ENCODE measurements around the gene ATF4. TPM values are rescaled to one million over a fixed set of nuclear protein-coding genes. Genes with fewer than 3 reads are reported as not detected.

ATF4 gene
- total RNA-seq, 1 experiment from 2014 or later: 608 TPM

GRCh38 chr22:39535357-39535725 lies 15.0 kb downstream of the ATF4 start:
- H3K27ac ChIP-seq (ENCODE audit: low read depth, low read length): no peak overlapping the region; the same call in 1 of the 2 replicates
- POLR2A ChIA-PET: interaction anchor here (0.8 to 1.1 kb wide), 2 partner anchors 15 to 812 kb away, joined by 3 read pairs; partner anchors contain the start of gene ATF4

More at GRCh38 chr22:39535357-39535725, 15.0 kb downstream of the ATF4 start:
- ChIA-PET CTCF (interaction anchor here (0.8 to 2.9 kb wide), 7 partner anchors 9 to 811 kb away, joined by 3 to 20 read pairs (median 3); partner anchors contain the start of gene CACNA1I), RAD21 (ENCODE audit: low non-redundant PET in 1 of 2, low total read pairs in 2 of 2, uncharacterized antibody in 2 of 2, unreplicated experiment in 2 of 2) (interaction anchor here in 1 of 2 experiments (1.5 kb wide), 1 partner anchor 489 kb away, joined by 4 read pairs; no protein-coding TSS in a partner anchor)
- Histone ChIP-seq H3K4me2 (ENCODE audit: low read length) (peak overlapping the region; percentile 72; the same call in 1 of the 2 replicates), H3K9ac (ENCODE audit: low read length) (no peak overlapping the region), H3K36me3 (ENCODE audit: control insufficient read depth in 1 of 2, insufficient read depth in 2 of 2, low read length in 2 of 2) (peaks cover 0 to 6% of the 10 kb centered on the region in 2 experiments; a peak in 1 of 4 replicates), H3K4me3 (replicated peaks in 1 of 2; ENCODE audit: low read depth in 1 of 2, low read length in 2 of 2) (no peak overlapping the region), H4K20me1 (ENCODE audit: insufficient read depth) (no peaks in the 10 kb centered on the region), H3K9me3 (ENCODE audit: control insufficient read depth in 1 of 2, insufficient read depth in 1 of 2, low read depth in 1 of 2, low read length in 2 of 2) (no peaks in the 10 kb centered on the region), H3K4me1 (ENCODE audit: control insufficient read depth in 1 of 2, insufficient read depth in 2 of 2, low read length in 2 of 2) (peaks cover 29 to 41% of the 10 kb centered on the region in 2 experiments), H3K79me2 (ENCODE audit: insufficient read depth, low read length) (peaks cover 22% of the 10 kb centered on the region), H2AFZ (ENCODE audit: low read depth, low read length, poor library complexity, severe bottlenecking) (no peak overlapping the region), H3K27me3 (ENCODE audit: insufficient read depth, low read length) (no peaks in the 10 kb centered on the region), H3K9me2 (ENCODE audit: insufficient read depth) (no peaks in the 10 kb centered on the region)
- ATAC-seq (no peak), DNase-seq (ENCODE audit: low read depth, low spot score) (no peak)
- TF ChIP-seq CTCF (IDR thresholded peaks at IDR 0.05 in 2 of 3, conservative IDR thresholded peaks at IDR 0.05 in 1 of 3; ENCODE audit: borderline replicate concordance in 1 of 3, insufficient read depth in 1 of 3, low read depth in 2 of 3, low read length in 2 of 3) (no peak), TCF7L2 (IDR thresholded peaks at IDR 0.05; ENCODE audit: borderline replicate concordance, extremely low read depth, insufficient read depth, insufficient read length) (no peak), POLR2AphosphoS5 (IDR thresholded peaks at IDR 0.05; ENCODE audit: low read depth, low read length) (no peak), ELF1 (IDR thresholded peaks at IDR 0.05; ENCODE audit: borderline replicate concordance, low read depth) (no peak), SIN3A (IDR thresholded peaks at IDR 0.05; ENCODE audit: low read depth) (no peak), FOSL1 (IDR thresholded peaks at IDR 0.05; ENCODE audit: low read depth) (no peak), POLR2A (IDR thresholded peaks at IDR 0.05; ENCODE audit: borderline replicate concordance, extremely low read depth, insufficient read depth, insufficient read length) (no peak), EZH2phosphoT487 (IDR thresholded peaks at IDR 0.05; ENCODE audit: borderline replicate concordance) (no peak), CBX3 (IDR thresholded peaks at IDR 0.05; ENCODE audit: low read depth) (no peak), RAD21 (IDR thresholded peaks at IDR 0.05; ENCODE audit: low read depth) (no peak)
- TF ChIP-seq, protein P1, sequence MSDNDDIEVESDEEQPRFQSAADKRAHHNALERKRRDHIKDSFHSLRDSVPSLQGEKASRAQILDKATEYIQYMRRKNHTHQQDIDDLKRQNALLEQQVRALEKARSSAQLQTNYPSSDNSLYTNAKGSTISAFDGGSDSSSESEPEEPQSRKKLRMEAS (IDR thresholded peaks at IDR 0.05): no peak
- intact Hi-C loops (cut with micrococcal nuclease): loop anchor here (2.0 to 10.0 kb wide), 3 partner anchors 273 to 501 kb away; no protein-coding TSS in a partner anchor
- no TSS peak for BruUV-seq (replicated peaks)
